IMR-90 (cell line): Measurements from ENCODE around the gene EBF4. TPM values are rescaled to one million over a fixed set of nuclear protein-coding genes. Genes with fewer than 3 reads are reported as not detected.
A peak's percentile ranks its signal among the peaks of the same experiment; 100 is the strongest.

ENCODE experiments used
- ATAC-seq: fragments of 200-7000 bp; cut with Tn5 transposase; 2 replicates; pipeline ENCODE4 v1.9.1; 2020; ENCODE audit warnings: low read depth, mild to moderate bottlenecking, moderate library complexity
- BruUV-seq: library from RNA; stranded (reverse); fragments of 400-500 nt; replicated peaks from 2 replicates; lab custom pipeline; 2021; lab: Mats Ljungman, UMichigan
- CTCF ChIA-PET: fragments of 300-600 bp; formaldehyde crosslinking; extraction: SDS; loops from one replicate; lab custom pipeline; 2021; ENCODE audit warnings: antibody characterized with exemption; lab: Yijun Ruan, JAX
- POLR2A ChIA-PET: fragments of 300-600 bp; sonication (Branson Sonifier 250); formaldehyde crosslinking; loops from one replicate; lab custom pipeline; 2022; ENCODE audit warnings: antibody characterized with exemption; ENCODE audit not compliant: unreplicated experiment; lab: Charles Lee
- DNase-seq: peaks from one replicate; pipeline ENCODE4 v3.0.0; 2013
- H2AFZ ChIP-seq: replicated peaks from 2 replicates; pipeline ENCODE3; 2013; ENCODE audit warnings: low read length, mild to moderate bottlenecking; ENCODE audit not compliant: poor library complexity
- H2AK5ac ChIP-seq: 2 replicates; pipeline ENCODE4 v1.6.1; 2013; ENCODE audit warnings: low read depth, low read length, inconsistent platforms
- H2AK9ac ChIP-seq: replicated peaks from 2 replicates; pipeline ENCODE3; 2013; ENCODE audit warnings: mild to moderate bottlenecking, low read depth, low read length, moderate library complexity; ENCODE audit not compliant: poor library complexity
- H2BK120ac ChIP-seq: 2 replicates; pipeline ENCODE4 v1.6.1; 2013; ENCODE audit warnings: low read depth, low read length, inconsistent platforms
- H2BK15ac ChIP-seq: 3 replicates; pipeline ENCODE4 v1.6.1; 2013; ENCODE audit warnings: low read depth, low read length, inconsistent platforms
- H2BK20ac ChIP-seq: 2 replicates; pipeline ENCODE4 v1.6.1; 2013; ENCODE audit warnings: low read depth, mild to moderate bottlenecking, inconsistent platforms, low read length, moderate library complexity
- H2BK5ac ChIP-seq: 2 replicates; pipeline ENCODE4 v1.6.1; 2013; ENCODE audit warnings: mild to moderate bottlenecking, low read depth, low read length, inconsistent platforms; ENCODE audit not compliant: poor library complexity, severe bottlenecking
- H3K14ac ChIP-seq: replicated peaks from 2 replicates; pipeline ENCODE4 v1.6.1; 2013; ENCODE audit warnings: low read depth, low read length, inconsistent platforms
- H3K18ac ChIP-seq: 2 replicates; pipeline ENCODE4 v1.6.1; 2013; ENCODE audit warnings: low read depth, low read length, control low read depth
- H3K23ac ChIP-seq: 2 replicates; pipeline ENCODE4 v1.6.1; 2013; ENCODE audit warnings: low read depth, low read length, inconsistent platforms
- H3K27ac ChIP-seq: 2 replicates; pipeline ENCODE4 v1.5.1; 2013; ENCODE audit warnings: mild to moderate bottlenecking, control low read depth, low read length; ENCODE audit not compliant: insufficient read depth
- H3K27me3 ChIP-seq: 2 replicates; pipeline ENCODE4 v1.6.1; 2013; ENCODE audit warnings: low read length; ENCODE audit not compliant: control insufficient read depth, insufficient read depth
- H3K36me3 ChIP-seq: 2 replicates; pipeline ENCODE4 v1.6.1; 2013; ENCODE audit warnings: low read length, mixed read lengths; ENCODE audit not compliant: control insufficient read depth, insufficient read depth
- H3K4ac ChIP-seq: 2 replicates; pipeline ENCODE4 v1.6.1; 2013; ENCODE audit warnings: low read depth, low read length, inconsistent platforms
- H3K4me1 ChIP-seq: 2 replicates; pipeline ENCODE4 v1.6.1; 2013; ENCODE audit warnings: low read length, mixed read lengths; ENCODE audit not compliant: control insufficient read depth, insufficient read depth
- H3K4me2 ChIP-seq: 2 replicates; pipeline ENCODE4 v1.6.1; 2013; ENCODE audit warnings: low read depth, mild to moderate bottlenecking, control low read depth, low read length, moderate library complexity
- H3K4me3 ChIP-seq: 2 replicates; pipeline ENCODE4 v1.5.1; 2013; ENCODE audit warnings: low read depth, mild to moderate bottlenecking, control low read depth, low read length, moderate library complexity; ENCODE audit not compliant: insufficient read depth
- H3K56ac ChIP-seq: 2 replicates; pipeline ENCODE4 v1.6.1; 2013; ENCODE audit warnings: low read length, inconsistent platforms; ENCODE audit not compliant: insufficient read depth; ENCODE audit errors: extremely low read depth
- H3K79me1 ChIP-seq, 2 experiments: 2 replicates each; pipeline ENCODE4 v1.6.1; 2013; ENCODE audit warnings: low read length in 2 of 2, inconsistent platforms in 1 of 2, low read depth in 1 of 2
- H3K9ac ChIP-seq: 2 replicates; pipeline ENCODE4 v1.6.1; 2013; ENCODE audit warnings: low read depth, low read length, control low read depth
- H3K9me1 ChIP-seq: 2 replicates; pipeline ENCODE4 v1.6.1; 2013; ENCODE audit warnings: low read length, inconsistent platforms; ENCODE audit not compliant: insufficient read depth
- H3K9me3 ChIP-seq: 2 replicates; pipeline ENCODE4 v1.6.1; 2013; ENCODE audit warnings: low read length; ENCODE audit not compliant: control insufficient read depth, insufficient read depth
- H4K20me1 ChIP-seq: 2 replicates; pipeline ENCODE4 v1.6.1; 2013; ENCODE audit warnings: low read length, inconsistent platforms; ENCODE audit not compliant: insufficient read depth
- H4K5ac ChIP-seq: 2 replicates; pipeline ENCODE4 v1.6.1; 2013; ENCODE audit warnings: mild to moderate bottlenecking, low read depth, low read length, control low read depth
- H4K8ac ChIP-seq, 2 experiments: 2 replicates each; pipeline ENCODE4 v1.6.1; 2013; ENCODE audit warnings: low read depth in 2 of 2, low read length in 2 of 2, control low read depth in 1 of 2, inconsistent platforms in 1 of 2
- H4K91ac ChIP-seq: 2 replicates; pipeline ENCODE4 v1.6.1; 2013; ENCODE audit warnings: low read depth, low read length, inconsistent platforms; ENCODE audit not compliant: insufficient read depth
- CEBPB ChIP-seq: IDR thresholded peaks from 2 replicates; pipeline ENCODE4 v1.6.1; 2012; ENCODE audit warnings: low read depth, low read length, improper control_type of control experiment
- CHD1 ChIP-seq: IDR thresholded peaks from 2 replicates; pipeline ENCODE4 v1.6.1; 2012; ENCODE audit warnings: low read depth, low read length, improper control_type of control experiment
- CTCF ChIP-seq: conservative IDR thresholded peaks from 2 replicates; pipeline ENCODE4 v1.5.1; 2012; ENCODE audit warnings: mild to moderate bottlenecking, low read depth, low read length, improper control_type of control experiment
- MXI1 ChIP-seq: IDR thresholded peaks from 2 replicates; pipeline ENCODE4 v1.6.1; 2012; ENCODE audit warnings: low read depth, mild to moderate bottlenecking, low read length, moderate library complexity, borderline replicate concordance
- RCOR1 ChIP-seq: IDR thresholded peaks from 2 replicates; pipeline ENCODE4 v1.6.1; 2012; ENCODE audit warnings: mild to moderate bottlenecking, low read length, improper control_type of control experiment; ENCODE audit not compliant: insufficient replicate concordance
- WGBS, 2 experiments: methylation state at CpG; one replicate each; pipeline versions ENCODE4 v1.1.5 to v1.1.7; 2013; ENCODE audit warnings: missing lambda C conversion rate in 2 of 2; ENCODE audit not compliant: insufficient read length in 1 of 2; ENCODE audit errors: extremely low coverage in 2 of 2; 5-methylcytosine and 5-hydroxymethylcytosine counted together
- dilution Hi-C: fragments of 300-500 bp; cut with HindIII; formaldehyde crosslinking; loops from one replicate; pipeline ENCODE4 v1.14.3; 2018; ENCODE audit warnings: low sequenced_read_pairs; ENCODE audit not compliant: unreplicated experiment
- in situ Hi-C: fragments of 300-500 bp; cut with MboI; formaldehyde crosslinking; loops from 3 replicates; pipeline ENCODE4 v1.14.3; 2019; ENCODE audit warnings: low sequenced_read_pairs, inconsistent platforms, mixed read lengths
- intact Hi-C: fragments of 100-400 bp; cut with micrococcal nuclease; formaldehyde crosslinking; loops from 2 replicates; pipeline ENCODE4 v1.10.0; 2022
- polyA plus RNA-seq, 3 experiments: library from polyadenylated mRNA; depleted of rRNA; stranded (reverse); fragments of >200 nt; gene quantifications; 2 replicates each; pipeline ENCODE4 v1.2.3, GENCODE V29; 2012; ENCODE audit warnings: low replicate concordance in 1 of 3
- total RNA-seq: library from RNA; depleted of rRNA; stranded (reverse); fragments of >200 nt; gene quantifications from 2 replicates; pipeline ENCODE4 v1.2.3, GENCODE V29; 2012
- TF ChIP-seq, protein P1 (sequence below): fragments of 150-350 bp; IDR thresholded peaks from 2 replicates; pipeline ENCODE4 v1.6.1; 2016; ENCODE audit warnings: low read depth, mild to moderate bottlenecking, low read length, moderate library complexity, borderline replicate concordance

The EBF4 gene
- total and polyA plus RNA-seq, 2 of the 4 experiments (the other 2 are of a cell fraction), result 0.18 to 1.1 TPM

DNA sequence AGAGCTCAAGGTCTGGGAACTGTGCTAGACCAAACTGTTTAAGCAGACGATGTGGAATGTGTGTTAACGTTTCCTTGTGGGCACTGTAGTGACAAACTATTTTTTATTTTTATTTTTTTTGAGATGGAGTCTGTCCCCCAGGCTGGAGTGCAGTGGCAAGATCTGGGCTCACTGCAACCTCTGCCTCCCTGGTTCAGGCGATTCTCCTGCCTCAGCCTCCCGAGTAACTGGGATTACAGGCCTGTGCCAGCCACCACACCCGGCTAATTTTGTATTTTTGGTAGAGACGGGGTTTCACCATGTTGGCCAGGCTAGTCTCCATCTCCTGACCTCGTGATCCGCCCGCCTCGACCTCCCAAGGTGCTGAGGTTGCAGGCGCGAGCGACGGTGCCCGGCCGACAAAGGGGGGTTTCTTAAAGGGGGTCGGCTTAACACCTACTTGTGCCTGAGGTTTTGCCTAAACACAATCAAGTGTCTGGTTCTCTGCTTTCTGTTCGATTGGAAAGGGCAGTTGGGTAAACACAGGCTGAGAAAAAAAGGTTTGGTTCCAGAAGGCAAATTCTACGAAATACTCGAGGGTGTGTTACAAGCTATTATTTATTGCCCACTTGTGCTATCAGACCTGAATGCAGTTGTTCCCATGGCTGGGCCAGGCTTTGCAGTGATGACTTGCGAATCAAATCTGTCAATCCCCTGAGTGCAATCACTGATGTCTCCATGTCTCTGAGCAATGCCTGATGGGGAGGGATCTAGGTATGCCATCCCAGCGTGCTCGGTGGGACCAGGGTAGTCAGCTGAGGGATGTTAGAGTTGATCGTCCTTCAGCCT, 38.8 kb upstream of the EBF4 start:
- Histone ChIP-seq H3K4me1 (peaks cover 5% of the 10 kb centered on the region), H2AK9ac (peak overlapping the region; percentile 98), H3K4me2 (peak overlapping the region; percentile 89), H3K4ac (peak overlapping the region; percentile 72), H3K79me1 (peaks cover 28 to 60% of the 10 kb centered on the region in 2 experiments), H2BK120ac (no peak overlapping the region), H3K27ac (no peak overlapping the region; the same call in 1 of the 2 replicates), H3K14ac (peak overlapping the region; percentile 94), H3K4me3 (peak overlapping the region; percentile 90), H4K5ac (no peak overlapping the region), H2AK5ac (peak overlapping the region; percentile 83; the same call in 1 of the 2 replicates), H4K8ac (peak overlapping the region; percentile 71 to 81; a peak in 3 of 4 replicates), H3K9ac (peak overlapping the region; percentile 95), H3K9me1 (peaks cover 15% of the 10 kb centered on the region), H3K9me3 (no peaks in the 10 kb centered on the region), H3K23ac (peak overlapping the region; percentile 96), H2AFZ (peak overlapping the region; percentile 52), H2BK5ac (no peak overlapping the region), H3K18ac (no peak overlapping the region), H2BK20ac (no peak overlapping the region), H4K20me1 (peaks cover 52% of the 10 kb centered on the region), H2BK15ac (no peak overlapping the region), H3K56ac (peak overlapping the region; percentile 74; the same call in 1 of the 2 replicates), H4K91ac (no peak overlapping the region), H3K27me3 (no peaks in the 10 kb centered on the region), H3K36me3 (peaks cover 48% of the 10 kb centered on the region)
- dilution Hi-C loops, result no loop called here
- WGBS, 2 experiments, result 46% methylated on average over 3 of the region's 24 CpGs; no CpG with 5 or more reads in 1 of the 2 experiments
- DNase-seq (no peak), ATAC-seq (no peak)
- BruUV-seq, result no TSS peak
- CTCF ChIA-PET, result no interaction called here
- POLR2A ChIA-PET, result no interaction called here
- TF ChIP-seq CHD1, result no peak
- TF ChIP-seq, protein P1, sequence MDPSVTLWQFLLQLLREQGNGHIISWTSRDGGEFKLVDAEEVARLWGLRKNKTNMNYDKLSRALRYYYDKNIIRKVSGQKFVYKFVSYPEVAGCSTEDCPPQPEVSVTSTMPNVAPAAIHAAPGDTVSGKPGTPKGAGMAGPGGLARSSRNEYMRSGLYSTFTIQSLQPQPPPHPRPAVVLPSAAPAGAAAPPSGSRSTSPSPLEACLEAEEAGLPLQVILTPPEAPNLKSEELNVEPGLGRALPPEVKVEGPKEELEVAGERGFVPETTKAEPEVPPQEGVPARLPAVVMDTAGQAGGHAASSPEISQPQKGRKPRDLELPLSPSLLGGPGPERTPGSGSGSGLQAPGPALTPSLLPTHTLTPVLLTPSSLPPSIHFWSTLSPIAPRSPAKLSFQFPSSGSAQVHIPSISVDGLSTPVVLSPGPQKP, result no peak
- TF ChIP-seq CTCF, result no peak
- no peak for TF ChIP-seq MXI1
- no peak for TF ChIP-seq CEBPB
- TF ChIP-seq RCOR1, result no peak
- intact Hi-C loops, result loop anchor here (2.0 kb wide), 1 partner anchor 183 kb away; the partner anchor contains the start of gene SNRPB
- in situ Hi-C loops, result no loop called here
